Fibroblast of peridontal ligament (primary cell): ENCODE data around the gene STRAP.
"Not testable (repeated sequence)": the region's sequence is repeated elsewhere in the genome, so short reads cannot be mapped to it uniquely, and the experiment has no call there.

ENCODE experiments used
- DNase-seq: peaks from one replicate; pipeline ENCODE4 v3.0.0-alpha.2; 2010; ENCODE audit errors: extremely low read depth

The STRAP gene

GRCh38 chr12:15873556-15873955 is 8.6 kb upstream of the STRAP start:
- DNase-seq, result no peak

DNA sequence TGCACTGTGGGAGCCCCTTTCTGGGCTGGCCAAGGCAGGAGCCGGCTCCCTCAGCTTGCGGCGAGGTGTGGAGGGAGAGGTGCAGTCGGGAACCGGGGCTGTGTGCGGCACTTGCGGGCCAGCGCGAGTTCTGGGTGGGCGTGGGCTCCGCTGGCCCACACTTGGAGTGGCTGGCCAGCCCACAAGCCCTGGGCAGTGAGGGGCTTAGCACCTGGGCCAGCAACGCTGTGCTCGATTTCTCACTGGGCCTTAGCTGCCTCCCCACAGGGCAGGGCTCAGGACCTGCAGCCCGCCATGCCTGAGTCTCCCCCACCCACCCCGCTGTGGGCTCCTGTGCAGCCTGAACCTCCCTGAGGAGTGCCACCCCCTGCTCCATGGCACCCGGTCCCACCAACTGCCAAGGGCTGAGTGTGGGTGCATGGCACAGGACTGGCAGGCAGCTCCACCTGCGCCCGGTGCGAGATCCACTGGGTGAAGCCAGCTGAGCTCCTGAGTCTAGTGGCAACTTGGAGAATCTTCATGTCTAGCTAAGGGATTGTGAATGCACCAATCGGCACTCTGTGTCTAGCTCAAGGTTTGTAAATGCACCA is 7.5 kb upstream of the STRAP start:
- not testable (repeated sequence) for DNase-seq

DNA sequence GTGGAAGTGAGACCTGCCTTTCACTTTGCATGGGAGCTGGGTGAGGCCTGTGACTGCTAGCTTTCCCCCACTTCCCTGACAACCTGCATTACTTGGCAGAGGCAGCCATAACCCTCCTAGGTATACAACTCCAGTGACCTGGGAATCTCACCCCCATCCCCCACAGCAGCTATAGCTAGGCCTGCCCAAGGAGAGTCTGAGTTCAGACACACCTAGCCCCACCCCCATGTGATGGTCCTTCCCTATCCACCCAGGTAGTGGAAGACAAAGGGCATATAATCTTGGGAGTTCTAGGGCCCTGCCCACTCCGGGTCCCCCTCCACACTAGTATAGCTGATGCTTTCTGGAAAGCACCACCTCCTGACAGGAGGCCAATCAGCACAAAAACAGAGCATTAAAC is 6.3 kb upstream of the STRAP start:
- DNase-seq, result no peak

GRCh38 chr12:15879413-15879812 is 2.8 kb upstream of the STRAP start:
- DNase-seq, result no peak

GRCh38 chr12:15880721-15881120 is 1.5 kb upstream of the STRAP start:
- no peak for DNase-seq

GRCh38 chr12:15883536-15883935 is 1.3 kb downstream of the STRAP start:
- peak; percentile 36 for DNase-seq

DNA sequence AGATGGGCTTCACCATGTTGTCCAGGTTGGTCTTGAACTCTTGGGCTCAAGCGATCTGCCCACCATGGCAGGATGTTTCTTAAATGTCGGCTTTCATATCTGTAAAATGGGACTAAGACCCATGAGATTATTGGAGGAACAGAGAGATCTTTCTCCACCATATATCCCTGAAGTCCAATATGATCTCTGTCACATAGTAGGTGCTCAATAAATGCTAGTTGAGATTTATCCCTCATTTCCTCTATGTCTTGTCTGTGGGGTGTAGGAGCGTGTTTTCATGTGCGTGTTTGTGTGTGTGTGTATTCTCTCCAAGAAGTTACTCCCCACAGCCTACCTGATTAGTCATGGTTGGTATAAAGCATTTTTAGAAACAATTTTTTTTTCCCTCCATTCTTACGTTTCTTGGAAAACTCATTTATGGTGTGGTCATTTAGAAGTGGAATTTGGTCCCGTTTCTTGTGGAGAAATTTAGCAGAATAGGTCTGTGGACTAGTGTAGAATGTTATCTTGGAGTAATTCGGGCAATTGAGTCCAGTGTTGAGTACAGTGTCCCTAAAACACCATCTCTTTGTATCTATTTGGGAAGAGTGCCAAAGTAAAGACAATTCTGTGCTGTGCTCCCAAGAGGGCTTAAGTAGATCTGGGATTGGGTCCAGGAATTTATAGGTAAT is 4.3 kb downstream of the STRAP start:
- DNase-seq, result no peak

- no peak for DNase-seq
Measured at GRCh38 chr12:15887043-15887817, 5.0 kb downstream of the STRAP start.

DNA sequence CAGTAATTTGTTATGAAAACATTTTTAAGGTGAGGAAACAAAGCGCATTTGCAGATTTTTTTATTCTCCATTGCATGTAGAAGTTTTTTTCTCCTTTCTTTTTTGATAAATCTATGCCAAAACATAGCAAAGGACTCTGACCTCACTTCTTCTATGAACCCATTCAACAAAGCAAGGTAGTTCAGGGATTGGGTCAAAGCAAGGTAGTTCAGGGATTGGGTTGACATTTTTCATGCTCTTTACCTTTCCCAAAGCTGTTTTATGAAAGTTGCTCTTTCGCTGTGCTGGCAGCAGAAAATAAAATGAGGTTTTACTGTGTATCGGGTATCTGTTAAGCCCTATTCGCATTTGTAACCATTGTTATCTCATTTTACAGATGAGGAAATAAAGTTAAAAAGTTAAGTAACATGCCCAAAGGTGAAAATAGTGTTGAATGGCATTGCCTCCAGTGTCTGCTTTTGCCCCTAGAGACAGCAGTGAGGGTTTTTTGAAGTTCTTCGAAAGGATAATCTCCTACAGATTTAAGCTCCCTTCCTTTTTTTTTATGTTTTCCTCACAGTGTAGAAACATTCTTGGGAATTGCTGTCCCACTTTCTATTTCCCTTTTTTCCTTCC is 10.6 kb downstream of the STRAP start:
- no peak for DNase-seq

- no peak for DNase-seq
Measured at GRCh38 chr12:15893260-15893659, 11.1 kb downstream of the STRAP start.

GRCh38 chr12:15896867-15897266 is 14.7 kb downstream of the STRAP start:
- DNase-seq, result no peak

DNA sequence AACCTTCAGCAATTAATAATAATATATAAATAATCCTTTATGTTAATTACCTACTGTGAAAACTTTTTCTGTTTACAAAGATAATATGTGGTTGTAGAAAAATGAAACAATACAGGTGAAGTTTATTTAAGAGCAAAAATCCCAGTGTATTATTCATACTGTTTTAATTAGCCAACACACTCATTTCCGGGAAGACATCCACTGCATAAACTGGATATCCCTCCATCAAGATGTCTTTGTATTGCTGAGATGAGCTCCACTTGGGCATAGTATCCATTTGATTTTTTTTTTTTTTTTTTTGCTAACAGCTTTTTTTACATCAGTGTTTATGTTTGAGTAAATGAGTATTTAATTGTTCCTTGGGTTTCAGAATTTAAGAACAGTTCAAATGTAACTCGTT is 15.2 kb downstream of the STRAP start:
- peak; percentile 53 for DNase-seq

DNA sequence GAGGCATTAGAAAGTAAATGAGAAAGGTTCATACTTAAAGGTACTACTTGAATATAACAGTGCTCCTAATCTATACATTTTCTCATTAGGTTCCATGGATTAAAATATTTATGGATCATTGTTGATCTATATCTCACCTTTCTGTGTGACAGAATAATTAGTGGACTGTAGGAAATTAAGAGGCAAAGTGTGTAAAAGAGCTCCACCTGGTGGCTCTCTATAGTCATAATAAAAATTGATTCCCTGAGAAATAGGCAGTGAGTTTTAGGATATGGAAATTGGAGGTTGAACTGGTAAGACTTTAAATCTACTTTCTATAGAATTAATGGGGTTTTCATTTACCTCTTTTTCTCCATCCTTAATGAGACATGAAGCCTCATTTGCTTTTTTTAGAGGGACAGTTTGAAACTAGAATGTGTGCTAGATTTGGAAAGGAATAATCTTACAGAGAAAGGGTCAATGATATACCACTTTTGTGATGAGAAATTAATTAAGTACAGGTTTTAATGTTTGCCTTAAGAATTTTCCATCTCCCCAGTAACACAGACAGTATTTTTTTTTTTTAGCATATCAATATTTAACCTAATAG is 17.2 kb downstream of the STRAP start:
- DNase-seq, result peak; percentile 52

DNA sequence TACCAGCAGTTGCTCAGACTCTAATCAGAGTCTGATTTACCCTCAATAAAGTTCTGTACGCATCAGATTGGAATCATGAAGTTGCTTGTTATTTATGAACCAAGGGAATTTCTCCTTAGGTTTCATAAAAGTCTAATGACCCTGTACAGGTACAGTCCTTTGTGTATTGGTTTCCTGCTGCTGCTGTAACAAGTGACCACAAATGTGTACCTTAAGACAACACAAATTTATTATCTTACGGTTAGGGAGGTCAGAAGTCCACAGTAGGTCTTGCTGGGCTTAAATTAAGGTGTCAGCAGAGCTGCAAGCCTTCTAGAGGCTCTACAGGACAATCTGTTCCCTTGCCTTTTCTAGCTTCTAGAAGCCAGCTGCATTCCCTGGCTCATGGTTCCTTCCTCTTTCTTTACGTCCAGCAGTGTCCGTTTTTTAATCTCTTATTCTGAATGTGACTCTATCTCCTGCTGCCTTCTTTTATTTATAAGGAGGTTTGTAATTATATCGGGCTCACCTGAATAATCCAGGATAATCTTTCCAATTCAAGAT is 22.3 kb downstream of the STRAP start:
- DNase-seq, result no peak

GRCh38 chr12:15910468-15910863 is 28.3 kb downstream of the STRAP start:
- DNase-seq, result no peak

- peak; percentile 64 for DNase-seq
Measured at GRCh38 chr12:15910864-15911721, 28.9 kb downstream of the STRAP start, which contains the start of gene DERA. Gene DERA, plus strand, starts transcription at chr12:15911332. Its CDS starts 52 bp downstream, at chr12:15911384.

- DNase-seq, result not testable (repeated sequence)
Measured at GRCh38 chr12:15911931-15912330, 29.7 kb downstream of the STRAP start.

GRCh38 chr12:15914131-15914530 is 31.9 kb downstream of the STRAP start:
- DNase-seq, result not testable (repeated sequence)

DNA sequence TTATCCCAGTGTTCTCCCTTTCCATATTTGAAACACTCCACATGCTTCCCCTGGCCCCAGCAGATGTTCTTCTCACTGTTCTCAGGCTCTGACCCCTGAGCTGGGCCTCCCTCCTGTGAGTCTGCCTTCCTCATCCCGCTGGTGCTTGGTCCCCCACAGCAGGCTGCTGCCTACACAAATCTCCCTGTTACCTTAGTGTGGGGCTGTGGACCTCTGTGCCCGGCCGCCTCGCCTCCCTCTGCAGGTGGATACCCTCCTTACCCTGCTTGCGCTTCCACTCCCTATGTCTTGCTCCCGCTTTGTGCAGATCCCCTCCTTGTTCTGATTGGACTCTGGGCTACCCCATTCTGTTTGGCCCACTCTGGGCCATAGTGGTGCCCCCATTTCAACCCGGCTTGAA is 35.9 kb downstream of the STRAP start:
- no peak for DNase-seq

DNA sequence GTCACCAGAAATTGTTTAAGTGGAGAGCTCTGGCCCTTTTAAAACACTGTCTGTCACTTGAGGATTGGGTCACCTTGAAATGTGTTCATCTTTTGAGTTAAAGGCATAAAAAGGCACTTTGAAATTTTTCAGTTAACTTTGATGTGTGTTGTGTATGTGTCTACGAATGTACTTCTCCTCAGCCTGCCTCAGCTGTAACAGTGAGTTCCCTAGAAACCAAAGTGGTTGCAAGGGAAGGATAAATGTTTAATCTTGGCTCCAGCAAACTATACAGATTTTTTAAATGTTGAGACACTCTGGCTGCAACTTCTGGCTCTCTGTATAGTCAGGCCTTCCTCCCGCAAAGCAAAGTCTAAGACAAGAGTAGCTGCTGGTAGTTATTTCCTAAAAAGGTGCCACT is 37.2 kb downstream of the STRAP start:
- DNase-seq, result peak; percentile 25

GRCh38 chr12:15924956-15925355 is 42.8 kb downstream of the STRAP start:
- DNase-seq, result no peak
